HL-60 (cell line): ENCODE measurements around the gene CDC25B.
"Not testable (repeated sequence)": the region's sequence is repeated elsewhere in the genome, so short reads cannot be mapped to it uniquely, and the experiment has no call there.

Experiments
- DNase-seq, 2 experiments: peaks; one replicate each; pipeline ENCODE4 v3.0.0-alpha.2; 2010 to 2020; ENCODE audit warnings: low read depth in 1 of 2, low spot score in 1 of 2
- H3K27ac ChIP-seq: fragments of 250-450 bp; sonication (Bioruptor Pico); replicated peaks from 2 replicates; pipeline ENCODE4 v1.5.1; 2020; ENCODE audit warnings: mild to moderate bottlenecking, moderate library complexity
- H3K27me3 ChIP-seq: fragments of 250-450 bp; sonication (Bioruptor Pico); 2 replicates; pipeline ENCODE4 v1.5.1; 2021; ENCODE audit warnings: mild to moderate bottlenecking, moderate library complexity; ENCODE audit not compliant: insufficient read depth, poor library complexity, severe bottlenecking
- H3K4me3 ChIP-seq: replicated peaks from 2 replicates; pipeline ENCODE4 v1.5.1; 2011; ENCODE audit warnings: mild to moderate bottlenecking, control low read depth, low read length; ENCODE audit not compliant: insufficient read depth
- CTCF ChIP-seq: IDR thresholded peaks from one replicate; pipeline ENCODE4 v1.5.1; 2011; ENCODE audit warnings: low read length, control low read depth, inconsistent platforms; ENCODE audit not compliant: insufficient read depth
- GABPA ChIP-seq: IDR thresholded peaks from 2 replicates; pipeline ENCODE4 v1.6.1; 2012; ENCODE audit warnings: low read depth
- POLR2AphosphoS5 ChIP-seq: IDR thresholded peaks from 2 replicates; pipeline ENCODE4 v1.6.1; 2012; ENCODE audit warnings: low read depth
- REST ChIP-seq: IDR thresholded peaks from 2 replicates; pipeline ENCODE4 v1.6.1; 2012; ENCODE audit warnings: low read depth; ENCODE audit not compliant: insufficient replicate concordance
- SPI1 ChIP-seq: IDR thresholded peaks from 2 replicates; pipeline ENCODE4 v1.6.1; 2012; ENCODE audit warnings: low read depth, mild to moderate bottlenecking, borderline replicate concordance

The CDC25B gene

GRCh38 chr20:3825526-3825925 is 29.4 kb downstream of the CDC25B start:
- TF ChIP-seq CTCF = no peak
- H3K4me3 ChIP-seq = no peak overlapping the region
- no peak for DNase-seq
- no peak overlapping the region for H3K27ac ChIP-seq
- H3K27me3 ChIP-seq = no peaks in the 10 kb centered on the region

GRCh38 chr20:3826420-3826819 is 30.3 kb downstream of the CDC25B start:
- H3K4me3 ChIP-seq = no peak overlapping the region
- TF ChIP-seq CTCF (no peak), REST (no peak), POLR2AphosphoS5 (no peak), GABPA (no peak), SPI1 (no peak)
- no peaks in the 10 kb centered on the region for H3K27me3 ChIP-seq
- no peak for DNase-seq
- no peak overlapping the region for H3K27ac ChIP-seq

GRCh38 chr20:3828798-3829197 is 32.7 kb downstream of the CDC25B start:
- no peak overlapping the region for H3K4me3 ChIP-seq
- H3K27me3 ChIP-seq = no peaks in the 10 kb centered on the region
- TF ChIP-seq CTCF = no peak
- DNase-seq = no peak
- H3K27ac ChIP-seq = peak overlapping the region; percentile 66

- not testable (repeated sequence) for H3K27ac ChIP-seq, DNase-seq, H3K27me3 ChIP-seq, H3K4me3 ChIP-seq
Observed at GRCh38 chr20:3829891-3830290, 33.8 kb downstream of the CDC25B start.

GRCh38 chr20:3836132-3836531 is 40.0 kb downstream of the CDC25B start:
- TF ChIP-seq REST = no peak
- TF ChIP-seq CTCF = no peak
- no peak for DNase-seq
- H3K4me3 ChIP-seq = no peak overlapping the region
- H3K27me3 ChIP-seq = no peaks in the 10 kb centered on the region
- no peak overlapping the region for H3K27ac ChIP-seq
